OCI-LY3 (cell line): Measurements from ENCODE around the gene CRYL1.

Experiments
- H2AFZ ChIP-seq: fragments of 200-600, 300-600 bp; shearing (Covaris generic); 2 replicates; pipeline ENCODE4 v1.6.0; 2014; ENCODE audit warnings: antibody characterized with exemption, low read depth, low read length
- H3K27ac ChIP-seq: fragments of 200-600, 300-600 bp; sonication (generic); 2 replicates; pipeline ENCODE4 v1.5.1; 2014; ENCODE audit warnings: mild to moderate bottlenecking, low read length, moderate library complexity, mixed read lengths
- H3K27me3 ChIP-seq: fragments of 200-600, 300-600 bp; sonication (generic); 2 replicates; pipeline ENCODE4 v1.6.1; 2014; ENCODE audit warnings: low read depth, low read length, mixed read lengths
- H3K36me3 ChIP-seq: fragments of 200-600, 300-600 bp; sonication (generic); replicated peaks from 2 replicates; pipeline ENCODE3; 2014; ENCODE audit warnings: low read depth, low read length, mixed read lengths
- H3K4me1 ChIP-seq: fragments of 300-600, 200-600 bp; sonication (generic); 2 replicates; pipeline ENCODE4 v1.6.1; 2014; ENCODE audit warnings: low read length, mixed read lengths
- H3K4me2 ChIP-seq: fragments of 200-600, 300-600 bp; sonication (generic); 2 replicates; pipeline ENCODE4 v1.6.1; 2014; ENCODE audit warnings: low read length, mixed read lengths
- H3K4me3 ChIP-seq: fragments of 300-600, 200-600 bp; sonication (generic); 2 replicates; pipeline ENCODE4 v1.5.1; 2014; ENCODE audit warnings: antibody characterized with exemption, mild to moderate bottlenecking, low read length, moderate library complexity
- H3K79me2 ChIP-seq: fragments of 300-600, 200-600 bp; shearing (Covaris generic); 2 replicates; pipeline ENCODE4 v1.6.1; 2014; ENCODE audit warnings: mild to moderate bottlenecking, low read length, mixed read lengths
- H3K9ac ChIP-seq: fragments of 300-600, 200-600 bp; shearing (Covaris generic); 2 replicates; pipeline ENCODE4 v1.6.0; 2014; ENCODE audit warnings: mild to moderate bottlenecking, low read length, moderate library complexity
- H3K9me3 ChIP-seq: fragments of 200-600, 300-600 bp; shearing (Covaris generic); 2 replicates; pipeline ENCODE4 v1.6.1; 2014; ENCODE audit warnings: low read length, mixed read lengths; ENCODE audit not compliant: insufficient read depth
- H4K20me1 ChIP-seq: fragments of 200-600, 300-600 bp; sonication (generic); 2 replicates; pipeline ENCODE4 v1.6.1; 2016; ENCODE audit warnings: low read length, mixed read lengths; ENCODE audit not compliant: insufficient read depth
- EZH2phosphoT487 ChIP-seq: fragments of 200-600 bp; shearing (Covaris generic); IDR thresholded peaks from 2 replicates; pipeline ENCODE4 v1.6.1; 2018; ENCODE audit warnings: antibody characterized with exemption, mixed run types, low read depth
- TF ChIP-seq, protein P1 (sequence below): fragments of 200-600, 300-600 bp; sonication (generic); IDR thresholded peaks from 2 replicates; pipeline ENCODE4 v1.5.1; 2014; ENCODE audit warnings: antibody characterized with exemption, low read length, low read depth

Gene CRYL1, protein sequence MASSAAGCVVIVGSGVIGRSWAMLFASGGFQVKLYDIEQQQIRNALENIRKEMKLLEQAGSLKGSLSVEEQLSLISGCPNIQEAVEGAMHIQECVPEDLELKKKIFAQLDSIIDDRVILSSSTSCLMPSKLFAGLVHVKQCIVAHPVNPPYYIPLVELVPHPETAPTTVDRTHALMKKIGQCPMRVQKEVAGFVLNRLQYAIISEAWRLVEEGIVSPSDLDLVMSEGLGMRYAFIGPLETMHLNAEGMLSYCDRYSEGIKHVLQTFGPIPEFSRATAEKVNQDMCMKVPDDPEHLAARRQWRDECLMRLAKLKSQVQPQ

DNA sequence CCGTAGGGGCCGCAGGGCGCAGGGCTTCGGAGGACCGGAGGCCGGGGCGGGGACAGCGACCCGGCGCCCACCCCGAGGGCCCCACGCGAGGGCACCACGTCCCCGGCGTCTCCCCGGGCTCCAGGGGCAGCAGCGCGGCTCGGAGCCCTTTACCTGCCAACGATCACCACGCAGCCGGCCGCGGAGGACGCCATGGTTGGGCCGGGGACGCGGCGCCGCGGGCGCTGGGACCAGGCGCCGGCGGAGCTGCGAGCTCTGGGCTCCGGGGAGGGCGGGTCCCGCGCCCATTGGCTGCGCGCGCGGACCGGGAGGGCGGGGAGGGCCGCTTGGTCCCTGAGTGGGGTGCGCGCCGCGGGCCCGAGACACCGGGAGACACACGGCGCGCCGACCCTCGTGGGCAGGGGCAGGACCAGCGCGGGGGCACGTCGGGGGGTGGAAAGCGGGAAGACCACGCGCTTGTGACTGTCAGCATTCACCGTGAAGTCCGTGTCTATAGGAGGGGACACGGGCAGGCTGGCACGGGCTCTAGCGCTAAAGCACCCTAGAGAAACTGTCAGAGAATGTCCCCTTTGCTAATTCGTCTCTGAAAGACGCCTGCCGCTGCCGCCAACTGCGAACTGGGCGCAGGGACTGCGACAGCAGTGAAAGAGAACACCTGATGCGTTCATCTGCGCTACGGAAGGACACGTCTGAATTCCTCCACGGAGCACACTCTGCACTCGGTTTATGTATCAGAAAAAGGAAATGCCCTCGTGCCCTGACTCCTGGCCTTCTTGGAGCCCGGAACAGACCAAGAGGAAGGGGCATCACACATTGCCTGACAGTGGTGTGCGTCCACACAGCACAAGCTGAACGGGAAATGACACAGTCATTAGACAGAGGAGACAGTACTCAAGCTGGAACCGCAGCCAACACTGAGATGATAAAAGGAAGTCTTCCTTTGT, at the start of gene CRYL1:
Gene CRYL1, minus strand, starts transcription at position 257 of the 944 bp plus-strand sequence. Its CDS starts 63 bp downstream, at position 194.
- peak within 1 kb of the TSS; percentile 69 for H3K4me2 ChIP-seq
- H3K27me3 ChIP-seq = no peaks in the 10 kb centered on the region
- peaks cover 29% of the 10 kb centered on the region for H3K4me1 ChIP-seq
- peak within 1 kb of the TSS; percentile 77 for H3K4me3 ChIP-seq
- H3K9me3 ChIP-seq = peaks cover 6% of the 10 kb centered on the region; the same call in 1 of the 2 replicates
- H3K27ac ChIP-seq = peak within 1 kb of the TSS; percentile 57
- H4K20me1 ChIP-seq = no peaks in the 10 kb centered on the region
- no peaks in the 10 kb centered on the region for H3K36me3 ChIP-seq
- peak within 1 kb of the TSS; percentile 85 for H3K9ac ChIP-seq
- H3K79me2 ChIP-seq = peaks cover 5% of the 10 kb centered on the region; the same call in 1 of the 2 replicates
- peak within 1 kb of the TSS; percentile 73 for H2AFZ ChIP-seq
- TF ChIP-seq, protein P1, sequence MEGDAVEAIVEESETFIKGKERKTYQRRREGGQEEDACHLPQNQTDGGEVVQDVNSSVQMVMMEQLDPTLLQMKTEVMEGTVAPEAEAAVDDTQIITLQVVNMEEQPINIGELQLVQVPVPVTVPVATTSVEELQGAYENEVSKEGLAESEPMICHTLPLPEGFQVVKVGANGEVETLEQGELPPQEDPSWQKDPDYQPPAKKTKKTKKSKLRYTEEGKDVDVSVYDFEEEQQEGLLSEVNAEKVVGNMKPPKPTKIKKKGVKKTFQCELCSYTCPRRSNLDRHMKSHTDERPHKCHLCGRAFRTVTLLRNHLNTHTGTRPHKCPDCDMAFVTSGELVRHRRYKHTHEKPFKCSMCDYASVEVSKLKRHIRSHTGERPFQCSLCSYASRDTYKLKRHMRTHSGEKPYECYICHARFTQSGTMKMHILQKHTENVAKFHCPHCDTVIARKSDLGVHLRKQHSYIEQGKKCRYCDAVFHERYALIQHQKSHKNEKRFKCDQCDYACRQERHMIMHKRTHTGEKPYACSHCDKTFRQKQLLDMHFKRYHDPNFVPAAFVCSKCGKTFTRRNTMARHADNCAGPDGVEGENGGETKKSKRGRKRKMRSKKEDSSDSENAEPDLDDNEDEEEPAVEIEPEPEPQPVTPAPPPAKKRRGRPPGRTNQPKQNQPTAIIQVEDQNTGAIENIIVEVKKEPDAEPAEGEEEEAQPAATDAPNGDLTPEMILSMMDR = no peak
- no peak for TF ChIP-seq EZH2phosphoT487

DNA sequence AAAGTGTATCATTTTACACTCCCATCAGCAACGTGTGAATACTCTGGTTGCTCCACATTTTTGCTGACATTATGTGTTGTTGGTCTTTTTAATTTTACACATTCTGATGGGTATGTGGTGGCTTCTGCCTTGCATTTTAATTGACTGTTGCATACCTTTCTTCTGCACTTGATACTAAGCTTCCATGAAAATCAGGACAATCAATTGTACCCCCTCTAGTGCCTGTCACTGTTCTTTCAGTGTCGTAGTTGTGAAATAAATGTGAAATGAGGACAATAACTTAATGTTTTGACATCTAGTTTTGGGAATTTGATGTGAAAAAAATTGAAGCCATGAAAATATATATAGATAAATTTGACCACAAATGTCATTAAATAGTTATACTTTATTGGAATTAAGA, 48.0 kb upstream of the CRYL1 start:
- no peaks in the 10 kb centered on the region for H3K79me2 ChIP-seq
- H3K9me3 ChIP-seq = no peaks in the 10 kb centered on the region
- peaks cover 4% of the 10 kb centered on the region; the same call in 1 of the 2 replicates for H3K4me1 ChIP-seq
- no peaks in the 10 kb centered on the region for H3K36me3 ChIP-seq
- no peak overlapping the region for H3K4me2 ChIP-seq
- no peak overlapping the region for H3K27ac ChIP-seq
- no peak overlapping the region for H3K9ac ChIP-seq
- no peak overlapping the region for H3K4me3 ChIP-seq
- no peaks in the 10 kb centered on the region for H3K27me3 ChIP-seq
- no peak overlapping the region for H2AFZ ChIP-seq
- no peaks in the 10 kb centered on the region for H4K20me1 ChIP-seq
- no peak for TF ChIP-seq EZH2phosphoT487
- TF ChIP-seq, protein P1 = no peak

DNA sequence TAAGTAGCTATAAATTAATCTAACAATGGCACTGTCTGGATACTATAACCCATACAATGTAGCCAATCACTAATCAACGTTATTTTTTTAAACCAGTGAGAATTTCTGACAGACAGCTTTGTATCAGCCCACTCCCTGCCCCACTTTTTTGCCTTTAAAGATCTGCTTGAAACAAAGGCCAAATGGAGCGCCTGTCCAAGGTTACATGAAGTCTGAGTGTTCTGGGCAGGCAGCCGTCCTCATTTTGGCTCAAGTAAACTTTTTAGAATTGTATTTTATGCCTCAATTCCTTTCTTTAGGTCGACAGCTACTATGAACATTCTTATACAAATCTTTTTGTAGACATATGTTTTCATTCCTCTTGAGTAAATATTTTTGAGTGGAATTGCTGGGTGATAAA, 47.5 kb upstream of the CRYL1 start:
- H3K36me3 ChIP-seq = no peaks in the 10 kb centered on the region
- peaks cover 4% of the 10 kb centered on the region; the same call in 1 of the 2 replicates for H3K4me1 ChIP-seq
- TF ChIP-seq EZH2phosphoT487 = no peak
- TF ChIP-seq, protein P1 = no peak
- H2AFZ ChIP-seq = no peak overlapping the region
- H3K79me2 ChIP-seq = no peaks in the 10 kb centered on the region
- no peak overlapping the region for H3K9ac ChIP-seq
- no peaks in the 10 kb centered on the region for H3K27me3 ChIP-seq
- no peak overlapping the region for H3K27ac ChIP-seq
- no peaks in the 10 kb centered on the region for H4K20me1 ChIP-seq
- no peak overlapping the region for H3K4me3 ChIP-seq
- no peak overlapping the region for H3K4me2 ChIP-seq
- no peaks in the 10 kb centered on the region for H3K9me3 ChIP-seq

DNA sequence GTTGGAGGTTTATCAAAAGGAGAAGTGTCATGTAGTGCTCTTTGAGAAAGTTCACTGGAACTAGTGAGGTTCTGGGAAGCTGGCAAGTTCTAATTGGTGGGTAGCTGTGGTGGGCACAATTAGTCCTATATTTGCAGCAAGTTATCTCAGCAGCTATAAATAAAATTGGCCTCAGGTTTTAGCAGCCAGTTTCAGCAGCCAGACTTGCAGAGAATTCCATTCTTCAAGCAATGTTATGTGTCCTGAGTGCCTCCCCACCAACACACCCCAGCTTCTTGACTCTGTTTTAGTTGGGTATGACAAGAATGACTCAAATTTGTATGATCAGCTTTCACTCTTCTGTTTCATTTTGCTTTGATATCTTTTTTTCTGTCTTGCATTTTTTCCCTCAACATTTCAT, 46.0 kb upstream of the CRYL1 start:
- no peak overlapping the region for H3K4me2 ChIP-seq
- H3K4me1 ChIP-seq = peaks cover 10% of the 10 kb centered on the region; the same call in 1 of the 2 replicates
- no peaks in the 10 kb centered on the region for H3K9me3 ChIP-seq
- H3K9ac ChIP-seq = no peak overlapping the region
- no peaks in the 10 kb centered on the region for H3K27me3 ChIP-seq
- TF ChIP-seq, protein P1 = no peak
- TF ChIP-seq EZH2phosphoT487 = no peak
- H3K4me3 ChIP-seq = no peak overlapping the region
- no peaks in the 10 kb centered on the region for H3K36me3 ChIP-seq
- H3K27ac ChIP-seq = no peak overlapping the region
- no peak overlapping the region for H2AFZ ChIP-seq
- 0 out of 2 replicates have a peak, but pooled peaks cover 4% of the 10 kb centered on the region for H3K79me2 ChIP-seq
- H4K20me1 ChIP-seq = no peaks in the 10 kb centered on the region
